ENCODE data around the gene MC4R. TPM values are rescaled to one million over a fixed set of nuclear protein-coding genes. Genes with fewer than 3 reads are reported as not detected.

MC4R gene
- total RNA-seq, 1 donor from 2014 or later, result not detected

GRCh38 chr18:60358516-60358915 lies 14.1 kb downstream of the MC4R start:
- H3K27me3 Mint-ChIP-seq (ENCODE audit: unreplicated experiment), result no peaks in the 10 kb centered on the region
- H3K36me3 Mint-ChIP-seq (ENCODE audit: unreplicated experiment), result no peaks in the 10 kb centered on the region
- DNase-seq (ENCODE audit: extremely low spot score, unreplicated experiment), result no peak
- TF ChIP-seq CTCF (IDR thresholded peaks at IDR 0.05), result no peak
- H3K9me3 Mint-ChIP-seq (ENCODE audit: unreplicated experiment), result no peaks in the 10 kb centered on the region
- no peak overlapping the region for H3K4me3 Mint-ChIP-seq (ENCODE audit: unreplicated experiment)
- H3K4me1 Mint-ChIP-seq (ENCODE audit: unreplicated experiment), result peaks cover 18% of the 10 kb centered on the region
- H3K27ac Mint-ChIP-seq (ENCODE audit: unreplicated experiment), result peak overlapping the region; percentile 1

- no peak overlapping the region for H3K4me3 Mint-ChIP-seq (ENCODE audit: unreplicated experiment)
- H3K27me3 Mint-ChIP-seq (ENCODE audit: unreplicated experiment), result no peaks in the 10 kb centered on the region
- no peak for DNase-seq (ENCODE audit: extremely low spot score, unreplicated experiment)
- no peaks in the 10 kb centered on the region for H3K4me1 Mint-ChIP-seq (ENCODE audit: unreplicated experiment)
- H3K36me3 Mint-ChIP-seq (ENCODE audit: unreplicated experiment), result no peaks in the 10 kb centered on the region
- TF ChIP-seq CTCF (IDR thresholded peaks at IDR 0.05), result no peak
- no peak overlapping the region for H3K27ac Mint-ChIP-seq (ENCODE audit: unreplicated experiment)
- H3K9me3 Mint-ChIP-seq (ENCODE audit: unreplicated experiment), result no peaks in the 10 kb centered on the region
Measured at GRCh38 chr18:60350941-60351340, 21.6 kb downstream of the MC4R start.

DNA sequence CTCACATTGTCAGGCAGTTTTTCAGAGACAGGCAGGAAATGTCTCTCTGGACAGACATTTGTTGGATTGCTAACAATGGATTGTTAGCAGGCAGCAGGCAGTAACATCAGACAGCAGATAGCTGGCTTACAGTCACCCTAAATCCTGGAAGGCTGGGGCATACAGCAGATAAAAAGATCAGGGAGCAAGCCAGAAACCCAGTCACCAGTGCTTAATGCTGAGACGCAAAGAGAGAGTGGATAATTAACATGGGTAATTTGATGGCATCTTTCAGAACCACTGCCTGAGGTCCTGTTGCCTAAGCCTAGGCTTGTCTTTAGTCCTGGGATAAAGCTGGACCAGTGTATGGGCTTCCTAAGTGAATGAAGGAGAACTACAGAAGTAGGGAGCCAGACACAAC lies 22.4 kb downstream of the MC4R start:
- Mint-ChIP-seq H3K27ac (ENCODE audit: unreplicated experiment) (no peak overlapping the region), H3K9me3 (ENCODE audit: unreplicated experiment) (no peaks in the 10 kb centered on the region), H3K27me3 (ENCODE audit: unreplicated experiment) (no peaks in the 10 kb centered on the region), H3K36me3 (ENCODE audit: unreplicated experiment) (no peaks in the 10 kb centered on the region), H3K4me3 (ENCODE audit: unreplicated experiment) (no peak overlapping the region), H3K4me1 (ENCODE audit: unreplicated experiment) (no peaks in the 10 kb centered on the region)
- no peak for TF ChIP-seq CTCF (IDR thresholded peaks at IDR 0.05)
- DNase-seq (ENCODE audit: extremely low spot score, unreplicated experiment), result no peak

DNA sequence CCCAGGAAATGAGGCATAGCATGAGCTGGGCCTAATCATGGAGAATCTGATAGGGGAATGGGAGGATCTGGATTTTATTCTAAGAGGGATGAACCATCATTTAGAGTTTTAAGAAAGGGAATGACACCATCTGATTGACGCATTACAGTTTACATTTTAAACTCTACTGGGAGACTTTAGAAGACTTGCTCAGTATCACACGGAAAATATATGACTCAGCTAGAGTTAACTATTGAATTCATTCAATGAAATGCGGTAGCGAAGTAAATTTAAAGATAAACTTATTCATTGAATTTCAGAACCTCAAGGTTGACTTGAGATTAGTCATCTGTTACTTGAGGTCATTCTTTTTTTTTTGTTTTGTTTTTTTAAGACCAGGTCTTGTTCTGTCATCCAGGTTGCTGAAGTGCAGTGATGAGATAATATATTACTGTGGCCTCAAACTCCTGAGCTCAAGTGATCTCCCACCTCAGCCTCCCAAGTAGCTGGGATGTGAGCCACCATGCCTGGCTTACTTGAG lies 25.0 kb downstream of the MC4R start:
- H3K4me3 Mint-ChIP-seq (ENCODE audit: unreplicated experiment), result no peak overlapping the region
- H3K27me3 Mint-ChIP-seq (ENCODE audit: unreplicated experiment), result peaks cover 22% of the 10 kb centered on the region
- H3K36me3 Mint-ChIP-seq (ENCODE audit: unreplicated experiment), result no peaks in the 10 kb centered on the region
- TF ChIP-seq CTCF (IDR thresholded peaks at IDR 0.05), result no peak
- H3K27ac Mint-ChIP-seq (ENCODE audit: unreplicated experiment), result no peak overlapping the region
- no peak for DNase-seq (ENCODE audit: extremely low spot score, unreplicated experiment)
- H3K9me3 Mint-ChIP-seq (ENCODE audit: unreplicated experiment), result no peaks in the 10 kb centered on the region
- H3K4me1 Mint-ChIP-seq (ENCODE audit: unreplicated experiment), result no peaks in the 10 kb centered on the region

DNA sequence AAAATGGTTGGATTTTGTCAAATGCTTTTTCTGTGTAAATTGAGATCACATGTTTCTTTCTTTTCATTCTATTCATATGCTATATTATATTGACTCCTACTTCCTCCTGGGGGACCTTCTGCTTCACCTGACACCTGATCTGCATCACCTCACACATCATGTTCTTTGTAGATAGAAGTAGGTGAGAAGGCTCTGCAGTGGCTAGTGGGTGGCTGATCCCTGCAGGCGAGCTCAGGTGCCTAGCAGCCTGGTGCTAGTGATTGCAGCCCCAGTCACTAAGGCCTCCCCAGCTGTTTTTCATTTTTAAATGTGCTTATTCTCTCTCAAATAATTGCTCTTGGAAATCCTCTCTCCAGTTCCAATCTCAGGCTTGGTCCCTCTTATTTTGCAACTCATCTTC lies 33.6 kb downstream of the MC4R start:
- no peak overlapping the region for H3K4me3 Mint-ChIP-seq (ENCODE audit: unreplicated experiment)
- DNase-seq (ENCODE audit: extremely low spot score, unreplicated experiment), result no peak
- peaks cover 84% of the 10 kb centered on the region for H3K27me3 Mint-ChIP-seq (ENCODE audit: unreplicated experiment)
- no peak for TF ChIP-seq CTCF (IDR thresholded peaks at IDR 0.05)
- no peaks in the 10 kb centered on the region for H3K4me1 Mint-ChIP-seq (ENCODE audit: unreplicated experiment)
- peaks cover 5% of the 10 kb centered on the region for H3K9me3 Mint-ChIP-seq (ENCODE audit: unreplicated experiment)
- no peak overlapping the region for H3K27ac Mint-ChIP-seq (ENCODE audit: unreplicated experiment)
- H3K36me3 Mint-ChIP-seq (ENCODE audit: unreplicated experiment), result no peaks in the 10 kb centered on the region
